Chondrocyte (in vitro differentiated cells): ENCODE measurements around the gene ERCC6. TPM values are rescaled to one million over a fixed set of nuclear protein-coding genes. Genes with fewer than 3 reads are reported as not detected.

ENCODE experiments used
- DNase-seq: peaks from one replicate; pipeline ENCODE4 v3.0.0; 2021; ENCODE audit warnings: mixed read lengths, low spot score
- H3K27ac Mint-ChIP-seq: one replicate; pipeline ENCODE4 v1.8.0; 2021; ENCODE audit warnings: mild to moderate bottlenecking, moderate library complexity, mixed read lengths; ENCODE audit not compliant: unreplicated experiment
- H3K27me3 Mint-ChIP-seq: 2 replicates; pipeline ENCODE4 v1.8.0; 2021; ENCODE audit warnings: low read depth, mixed read lengths
- H3K36me3 Mint-ChIP-seq: 2 replicates; pipeline ENCODE4 v1.8.0; 2021; ENCODE audit warnings: low read depth, mixed read lengths
- H3K4me1 Mint-ChIP-seq: 2 replicates; pipeline ENCODE4 v1.8.0; 2021; ENCODE audit warnings: low read depth, mild to moderate bottlenecking, mixed read lengths
- H3K4me3 Mint-ChIP-seq: one replicate; pipeline ENCODE4 v1.8.0; 2021; ENCODE audit warnings: mild to moderate bottlenecking, moderate library complexity, mixed read lengths; ENCODE audit not compliant: unreplicated experiment
- H3K9me3 Mint-ChIP-seq: 2 replicates; pipeline ENCODE4 v1.8.0; 2021; ENCODE audit warnings: low read depth, mixed read lengths
- CTCF ChIP-seq: fragments of 200-600 bp; sonication (generic); IDR thresholded peaks from 2 replicates; pipeline ENCODE4 v1.5.0; 2021; ENCODE audit warnings: antibody characterized with exemption, mild to moderate bottlenecking, moderate library complexity
- total RNA-seq: library from RNA; stranded (reverse); gene quantifications from 3 replicates; pipeline ENCODE4 v1.2.1, GENCODE V29; 2021

Gene ERCC6
- total RNA-seq, 1 donor from 2014 or later, result 41.5 TPM

- Mint-ChIP-seq H3K9me3 (peaks cover 13% of the 10 kb centered on the region), H3K4me3 (no peak overlapping the region), H3K36me3 (peaks cover 2% of the 10 kb centered on the region), H3K27me3 (no peaks in the 10 kb centered on the region), H3K4me1 (peaks cover 56% of the 10 kb centered on the region), H3K27ac (peak overlapping the region; percentile 80)
- no peak for DNase-seq
- no peak for TF ChIP-seq CTCF
Observed at GRCh38 chr10:49550563-49550962, 11.6 kb upstream of the ERCC6 start.

- H3K36me3 Mint-ChIP-seq, result no peaks in the 10 kb centered on the region
- no peak overlapping the region for H3K4me3 Mint-ChIP-seq
- no peaks in the 10 kb centered on the region for H3K27me3 Mint-ChIP-seq
- DNase-seq, result no peak
- peaks cover 8% of the 10 kb centered on the region for H3K9me3 Mint-ChIP-seq
- no peak overlapping the region for H3K27ac Mint-ChIP-seq
- no peak for TF ChIP-seq CTCF
- H3K4me1 Mint-ChIP-seq, result peaks cover 50% of the 10 kb centered on the region
Observed at GRCh38 chr10:49549640-49550346, 10.9 kb upstream of the ERCC6 start.

GRCh38 chr10:49543604-49544003, 4.7 kb upstream of the ERCC6 start:
- no peak for DNase-seq
- no peak overlapping the region for H3K4me3 Mint-ChIP-seq
- peaks cover 14% of the 10 kb centered on the region for H3K4me1 Mint-ChIP-seq
- no peaks in the 10 kb centered on the region for H3K27me3 Mint-ChIP-seq
- no peaks in the 10 kb centered on the region for H3K9me3 Mint-ChIP-seq
- H3K36me3 Mint-ChIP-seq, result no peaks in the 10 kb centered on the region
- TF ChIP-seq CTCF, result no peak
- H3K27ac Mint-ChIP-seq, result no peak overlapping the region

- Mint-ChIP-seq H3K4me3 (no peak overlapping the region), H3K36me3 (no peaks in the 10 kb centered on the region), H3K27ac (no peak overlapping the region), H3K4me1 (peaks cover 22% of the 10 kb centered on the region), H3K9me3 (no peaks in the 10 kb centered on the region), H3K27me3 (no peaks in the 10 kb centered on the region)
- no peak for TF ChIP-seq CTCF
- DNase-seq, result no peak
Observed at GRCh38 chr10:49542353-49542752, 3.4 kb upstream of the ERCC6 start.

GRCh38 chr10:49541762-49542161, 2.8 kb upstream of the ERCC6 start:
- TF ChIP-seq CTCF, result no peak
- peaks cover 23% of the 10 kb centered on the region for H3K4me1 Mint-ChIP-seq
- no peaks in the 10 kb centered on the region for H3K36me3 Mint-ChIP-seq
- H3K27ac Mint-ChIP-seq, result no peak overlapping the region
- H3K4me3 Mint-ChIP-seq, result no peak overlapping the region
- H3K27me3 Mint-ChIP-seq, result no peaks in the 10 kb centered on the region
- no peak for DNase-seq
- no peaks in the 10 kb centered on the region for H3K9me3 Mint-ChIP-seq
